ENCODE measurements around the gene CTR9. TPM values are rescaled to one million over a fixed set of nuclear protein-coding genes. Genes with fewer than 3 reads are reported as not detected.

CTR9 gene
- total and polyA plus RNA-seq, 2 of the 13 experiments (the other 11 are each of a cell fraction or from before 2014, with no cell fraction given), result 6.6 to 22.1 TPM

DNA sequence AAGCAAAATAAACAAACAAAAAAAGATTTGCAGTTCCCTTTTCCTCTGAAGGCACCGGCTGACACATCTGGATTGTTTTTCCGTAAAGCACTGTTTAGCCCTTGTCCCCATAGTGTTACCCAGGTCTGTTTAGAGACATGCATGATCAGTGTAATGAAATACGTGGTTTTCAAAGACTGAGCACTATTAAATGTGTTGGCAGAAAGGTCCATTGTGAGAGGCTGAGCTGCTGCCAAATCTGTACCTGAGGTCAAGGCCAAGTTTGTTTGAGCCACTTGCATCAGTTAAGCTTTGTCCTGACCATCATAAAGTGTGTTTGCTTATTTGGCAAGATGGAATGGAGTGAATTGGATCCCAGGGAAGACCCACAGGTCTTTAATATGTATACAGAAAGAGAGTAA, 26.3 kb downstream of the CTR9 start (continued):
- TF ChIP-seq, protein P1, sequence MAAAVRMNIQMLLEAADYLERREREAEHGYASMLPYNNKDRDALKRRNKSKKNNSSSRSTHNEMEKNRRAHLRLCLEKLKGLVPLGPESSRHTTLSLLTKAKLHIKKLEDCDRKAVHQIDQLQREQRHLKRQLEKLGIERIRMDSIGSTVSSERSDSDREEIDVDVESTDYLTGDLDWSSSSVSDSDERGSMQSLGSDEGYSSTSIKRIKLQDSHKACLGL (CRISPR knock-in tag; IDR thresholded peaks at IDR 0.05), result no peak
- TF ChIP-seq ZNF761 (CRISPR knock-in tag; conservative IDR thresholded peaks at IDR 0.05), result no peak
- TF ChIP-seq KDM4B (CRISPR knock-in tag; IDR thresholded peaks at IDR 0.05), result no peak
- TF ChIP-seq ZNF260 (CRISPR knock-in tag; IDR thresholded peaks at IDR 0.05; ENCODE audit: borderline replicate concordance, low read depth), result no peak
- TF ChIP-seq PHF8 (CRISPR knock-in tag; IDR thresholded peaks at IDR 0.05), result no peak
- TF ChIP-seq ZNF614 (CRISPR knock-in tag; IDR thresholded peaks at IDR 0.05; ENCODE audit: borderline replicate concordance), result no peak
- TF ChIP-seq THAP8 (CRISPR knock-in tag; IDR thresholded peaks at IDR 0.05; ENCODE audit: borderline replicate concordance), result no peak
- no peak for TF ChIP-seq ZNF383 (CRISPR knock-in tag; IDR thresholded peaks at IDR 0.05; ENCODE audit: borderline replicate concordance)
- TF ChIP-seq ZMYM4 (CRISPR knock-in tag; IDR thresholded peaks at IDR 0.05), result peak; percentile 31; the same call in 1 of the 2 replicates
- TF ChIP-seq, protein P2, sequence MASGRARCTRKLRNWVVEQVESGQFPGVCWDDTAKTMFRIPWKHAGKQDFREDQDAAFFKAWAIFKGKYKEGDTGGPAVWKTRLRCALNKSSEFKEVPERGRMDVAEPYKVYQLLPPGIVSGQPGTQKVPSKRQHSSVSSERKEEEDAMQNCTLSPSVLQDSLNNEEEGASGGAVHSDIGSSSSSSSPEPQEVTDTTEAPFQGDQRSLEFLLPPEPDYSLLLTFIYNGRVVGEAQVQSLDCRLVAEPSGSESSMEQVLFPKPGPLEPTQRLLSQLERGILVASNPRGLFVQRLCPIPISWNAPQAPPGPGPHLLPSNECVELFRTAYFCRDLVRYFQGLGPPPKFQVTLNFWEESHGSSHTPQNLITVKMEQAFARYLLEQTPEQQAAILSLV (CRISPR knock-in tag; IDR thresholded peaks at IDR 0.05; ENCODE audit: borderline replicate concordance), result no peak
- no peak for TF ChIP-seq TMF1 (CRISPR knock-in tag; IDR thresholded peaks at IDR 0.05; ENCODE audit: low read depth)
- no peak for TF ChIP-seq ZNF607 (CRISPR knock-in tag; IDR thresholded peaks at IDR 0.05; ENCODE audit: borderline replicate concordance)
- no peak for TF ChIP-seq ZNF264 (CRISPR knock-in tag; IDR thresholded peaks at IDR 0.05)
- no peak for TF ChIP-seq ZSCAN5A (CRISPR knock-in tag; IDR thresholded peaks at IDR 0.05; ENCODE audit: borderline replicate concordance)
- TF ChIP-seq ZNF296 (CRISPR knock-in tag; conservative IDR thresholded peaks at IDR 0.05), result no peak
- no peak for TF ChIP-seq IRF2 (CRISPR knock-in tag; IDR thresholded peaks at IDR 0.05)
- peak; percentile 44; the same call in 1 of the 2 replicates for TF ChIP-seq TARDBP (CRISPR knock-in tag; IDR thresholded peaks at IDR 0.05)
- TF ChIP-seq ZNF20 (CRISPR knock-in tag; IDR thresholded peaks at IDR 0.05), result no peak
- TF ChIP-seq KAT8 (CRISPR knock-in tag; IDR thresholded peaks at IDR 0.05), result 0 out of 2 replicates have a peak, but pooled peaks have one; percentile 19
- no peak for TF ChIP-seq ZSCAN12 (CRISPR knock-in tag; IDR thresholded peaks at IDR 0.05)
- no peak for TF ChIP-seq ZBTB3 (CRISPR knock-in tag; IDR thresholded peaks at IDR 0.05; ENCODE audit: borderline replicate concordance, low read depth)
- no peak for TF ChIP-seq FLYWCH1 (CRISPR knock-in tag; IDR thresholded peaks at IDR 0.05)
- TF ChIP-seq, protein P3, sequence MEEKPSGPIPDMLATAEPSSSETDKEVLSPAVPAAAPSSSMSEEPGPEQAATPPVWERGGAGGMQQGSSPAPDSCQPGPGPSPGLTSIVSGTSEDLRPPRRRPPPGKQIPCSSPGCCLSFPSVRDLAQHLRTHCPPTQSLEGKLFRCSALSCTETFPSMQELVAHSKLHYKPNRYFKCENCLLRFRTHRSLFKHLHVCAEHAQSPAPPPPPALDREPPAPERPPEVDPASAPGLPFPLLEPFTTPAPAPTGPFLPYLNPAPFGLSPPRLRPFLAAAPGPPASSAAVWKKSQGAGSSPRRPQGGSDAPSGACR (CRISPR knock-in tag; IDR thresholded peaks at IDR 0.05), result no peak
- TF ChIP-seq SMARCE1 (IDR thresholded peaks at IDR 0.05; ENCODE audit: borderline replicate concordance), result no peak
- TF ChIP-seq CREM (IDR thresholded peaks at IDR 0.05), result no peak
- no peak for TF ChIP-seq CREM (CRISPR knock-in tag; IDR thresholded peaks at IDR 0.05)
- TF ChIP-seq KLF16 (CRISPR knock-in tag; IDR thresholded peaks at IDR 0.05), result no peak
- TF ChIP-seq ATF7-NPFF (CRISPR knock-in tag; IDR thresholded peaks at IDR 0.05; ENCODE audit: low read depth), result no peak
- no peak for TF ChIP-seq MYNN (CRISPR knock-in tag; IDR thresholded peaks at IDR 0.05; ENCODE audit: low read depth)
- TF ChIP-seq ZNF850 (CRISPR knock-in tag; conservative IDR thresholded peaks at IDR 0.05), result no peak

All from HepG2 (cell line).